Ascending aorta (tissue), 2 donors: ENCODE data around the gene ASTN1. TPM values are rescaled to one million over a fixed set of nuclear protein-coding genes. Genes with fewer than 3 reads are reported as not detected.

ENCODE experiments used
- DNase-seq, 2 donors: peaks; one replicate each; pipeline ENCODE4 v3.0.0-alpha.2; 2019; ENCODE audit warnings: low spot score in 2 of 2
- H3K27ac ChIP-seq, 2 donors: fragments of 200-600 bp; sonication (generic); one replicate each; pipeline ENCODE4 v1.5.1; 2016 to 2017; ENCODE audit warnings: mild to moderate bottlenecking in 1 of 2
- H3K27me3 ChIP-seq: fragments of 200-600 bp; sonication (generic); one replicate; pipeline ENCODE4 v1.5.1; 2017
- H3K36me3 ChIP-seq, 2 donors: fragments of 200-600 bp; sonication (generic); one replicate each; pipeline ENCODE4 v1.5.1; 2016
- H3K4me1 ChIP-seq, 2 donors: fragments of 200-600 bp; sonication (generic); one replicate each; pipeline ENCODE4 v1.5.1; 2016 to 2017; ENCODE audit warnings: mild to moderate bottlenecking in 1 of 2
- H3K4me3 ChIP-seq, 2 donors: fragments of 200-600 bp; sonication (generic); one replicate each; pipeline ENCODE4 v1.5.1; 2016 to 2017; ENCODE audit warnings: mild to moderate bottlenecking in 1 of 2
- H3K9me3 ChIP-seq, 2 donors: fragments of 200-600 bp; sonication (generic); one replicate each; pipeline ENCODE4 v1.5.1; 2016
- intact Hi-C: fragments of 100-400 bp; cut with DNase I; formaldehyde crosslinking; loops from one replicate; pipeline ENCODE4 v1.15.1; 2023
- total RNA-seq: library from RNA; depleted of rRNA; stranded (reverse); fragments of >200 nt; gene quantifications from one replicate; pipeline ENCODE4 v1.1.0, GENCODE V29; 2016
- TF ChIP-seq, protein P1 (sequence below), 3 experiments: fragments of 200-600 bp in 2 of 3; fragments of 450-650 bp in 1 of 3; sonication (generic) in 2 of 3; IDR thresholded peaks; one replicate each; pipeline ENCODE4 v1.5.1; 2016 to 2019; ENCODE audit warnings: antibody characterized with exemption in 3 of 3, mild to moderate bottlenecking in 1 of 3, moderate library complexity in 1 of 3

The ASTN1 gene
- total RNA-seq, 1 donor from 2014 or later: 0.32 TPM

GRCh38 chr1:176843352-176844297 lies 320.9 kb downstream of the ASTN1 start:
- DNase-seq: peak in 1 of 2 donors; percentile 63
- intact Hi-C loops: loop anchor here (1.0 to 10.0 kb wide), 6 partner anchors 151 to 1689 kb away; partner anchors contain the start of gene COP1
- Histone ChIP-seq H3K4me1 (no peaks in the 10 kb centered on the region), H3K4me3 (no peak overlapping the region), H3K27ac (no peak overlapping the region), H3K36me3 (no peaks in the 10 kb centered on the region), H3K9me3 (no peaks in the 10 kb centered on the region), H3K27me3 (no peaks in the 10 kb centered on the region)
- TF ChIP-seq, protein P1, sequence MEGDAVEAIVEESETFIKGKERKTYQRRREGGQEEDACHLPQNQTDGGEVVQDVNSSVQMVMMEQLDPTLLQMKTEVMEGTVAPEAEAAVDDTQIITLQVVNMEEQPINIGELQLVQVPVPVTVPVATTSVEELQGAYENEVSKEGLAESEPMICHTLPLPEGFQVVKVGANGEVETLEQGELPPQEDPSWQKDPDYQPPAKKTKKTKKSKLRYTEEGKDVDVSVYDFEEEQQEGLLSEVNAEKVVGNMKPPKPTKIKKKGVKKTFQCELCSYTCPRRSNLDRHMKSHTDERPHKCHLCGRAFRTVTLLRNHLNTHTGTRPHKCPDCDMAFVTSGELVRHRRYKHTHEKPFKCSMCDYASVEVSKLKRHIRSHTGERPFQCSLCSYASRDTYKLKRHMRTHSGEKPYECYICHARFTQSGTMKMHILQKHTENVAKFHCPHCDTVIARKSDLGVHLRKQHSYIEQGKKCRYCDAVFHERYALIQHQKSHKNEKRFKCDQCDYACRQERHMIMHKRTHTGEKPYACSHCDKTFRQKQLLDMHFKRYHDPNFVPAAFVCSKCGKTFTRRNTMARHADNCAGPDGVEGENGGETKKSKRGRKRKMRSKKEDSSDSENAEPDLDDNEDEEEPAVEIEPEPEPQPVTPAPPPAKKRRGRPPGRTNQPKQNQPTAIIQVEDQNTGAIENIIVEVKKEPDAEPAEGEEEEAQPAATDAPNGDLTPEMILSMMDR (IDR thresholded peaks at IDR 0.05): peak; percentile 52 to 66 (median 54)

- H3K27me3 ChIP-seq: no peaks in the 10 kb centered on the region
- no peak for DNase-seq
- intact Hi-C loops: loop anchor here (5.0 to 10.0 kb wide), 3 partner anchors 149 to 1686 kb away; partner anchors contain the start of gene COP1
- H3K36me3 ChIP-seq: no peaks in the 10 kb centered on the region
- H3K4me3 ChIP-seq: no peak overlapping the region
- H3K9me3 ChIP-seq: no peaks in the 10 kb centered on the region
- no peaks in the 10 kb centered on the region for H3K4me1 ChIP-seq
- TF ChIP-seq, protein P1 (IDR thresholded peaks at IDR 0.05): no peak
- H3K27ac ChIP-seq: no peak overlapping the region
Observed at GRCh38 chr1:176841238-176841637, 323.3 kb downstream of the ASTN1 start.

GRCh38 chr1:176839216-176839615 lies 325.3 kb downstream of the ASTN1 start:
- Histone ChIP-seq H3K27ac (no peak overlapping the region), H3K36me3 (no peaks in the 10 kb centered on the region), H3K9me3 (no peaks in the 10 kb centered on the region), H3K4me3 (no peak overlapping the region), H3K4me1 (no peaks in the 10 kb centered on the region), H3K27me3 (no peaks in the 10 kb centered on the region)
- no peak for DNase-seq
- TF ChIP-seq, protein P1 (IDR thresholded peaks at IDR 0.05): no peak
- intact Hi-C loops: no loop called here

DNA sequence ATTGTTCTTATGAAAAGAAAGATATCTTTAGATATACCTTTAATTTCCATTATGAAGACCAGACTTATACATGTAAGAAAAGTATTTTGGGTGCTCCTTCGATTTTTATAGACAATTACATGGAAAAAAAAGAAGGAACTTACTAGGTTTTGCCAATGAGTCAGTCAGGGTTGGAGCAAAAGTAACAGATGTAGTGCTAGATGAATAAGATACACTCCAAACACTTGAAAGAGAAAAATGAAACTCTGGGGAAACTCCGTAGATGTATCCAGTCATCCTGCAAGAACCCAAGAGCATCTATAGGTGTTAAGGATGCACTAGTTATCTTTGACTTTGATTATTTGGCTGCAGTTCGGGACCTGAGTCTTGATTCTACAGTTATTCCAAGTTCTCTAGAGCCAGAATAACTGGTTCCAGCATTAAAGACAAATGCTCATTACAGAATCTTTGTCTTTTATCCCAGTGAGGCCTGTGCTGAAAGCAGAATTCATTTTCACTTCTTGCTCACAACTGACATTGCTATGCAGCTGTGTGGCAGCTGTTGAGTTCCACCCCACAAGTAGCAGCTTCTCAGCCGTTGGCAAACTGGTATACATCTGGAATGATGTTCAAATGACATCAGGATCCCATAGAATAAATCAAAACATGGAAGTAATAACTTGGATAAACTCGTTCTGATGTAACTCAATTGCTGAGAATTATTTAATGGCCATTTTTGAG lies 326.1 kb downstream of the ASTN1 start:
- DNase-seq: no peak
- no peaks in the 10 kb centered on the region for H3K36me3 ChIP-seq
- H3K4me1 ChIP-seq: no peaks in the 10 kb centered on the region
- no peaks in the 10 kb centered on the region for H3K27me3 ChIP-seq
- no peak overlapping the region for H3K4me3 ChIP-seq
- intact Hi-C loops: no loop called here
- TF ChIP-seq, protein P1 (IDR thresholded peaks at IDR 0.05): no peak
- H3K9me3 ChIP-seq: no peaks in the 10 kb centered on the region
- no peak overlapping the region for H3K27ac ChIP-seq

GRCh38 chr1:176837708-176838107 lies 326.8 kb downstream of the ASTN1 start:
- intact Hi-C loops: no loop called here
- Histone ChIP-seq H3K4me3 (no peak overlapping the region), H3K27me3 (no peaks in the 10 kb centered on the region), H3K9me3 (no peaks in the 10 kb centered on the region), H3K4me1 (no peaks in the 10 kb centered on the region), H3K36me3 (no peaks in the 10 kb centered on the region), H3K27ac (no peak overlapping the region)
- TF ChIP-seq, protein P1 (IDR thresholded peaks at IDR 0.05): no peak
- no peak for DNase-seq
